NCI-H510A (cell line): ENCODE results near the gene CERS6.
A peak's percentile ranks its signal among the peaks of the same experiment; 100 is the strongest.
"Not testable (repeated sequence)": the region's sequence is repeated elsewhere in the genome, so short reads cannot be mapped to it uniquely, and the experiment has no call there.

Experiments used
- DNase-seq: peaks from one replicate; lab custom pipeline; 2025; lab: John Stamatoyannopoulos, UW

CERS6 gene

DNA sequence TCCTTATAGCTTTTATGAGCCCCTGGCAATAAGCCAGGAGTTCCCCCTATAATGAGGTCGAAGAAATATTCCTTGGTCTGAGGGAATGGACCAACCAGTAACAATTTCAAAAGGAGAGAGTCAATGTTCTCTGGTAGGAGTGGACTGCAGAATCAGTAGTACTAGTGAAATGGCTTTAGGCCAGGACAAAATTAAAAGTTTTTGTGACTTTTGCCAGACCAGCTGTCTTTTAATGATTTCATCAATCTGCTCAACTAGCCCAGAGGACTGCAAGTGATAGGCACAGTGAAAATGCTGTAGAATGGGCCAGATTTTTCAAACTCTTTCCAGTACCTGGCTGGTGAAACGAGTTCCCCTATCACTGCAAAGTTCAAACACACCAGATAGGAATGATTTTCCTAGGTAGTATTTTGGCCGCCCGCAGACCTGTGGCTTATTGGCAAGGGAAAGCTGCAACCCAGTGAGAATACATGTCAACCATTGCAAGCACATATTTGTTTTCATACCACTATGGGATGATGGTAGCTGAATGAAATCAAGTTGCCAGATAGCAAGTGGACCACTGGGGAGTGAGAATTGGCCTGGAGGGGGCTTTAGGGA lies 45.5 kb downstream of the CERS6 start:
- DNase-seq, result no peak

DNA sequence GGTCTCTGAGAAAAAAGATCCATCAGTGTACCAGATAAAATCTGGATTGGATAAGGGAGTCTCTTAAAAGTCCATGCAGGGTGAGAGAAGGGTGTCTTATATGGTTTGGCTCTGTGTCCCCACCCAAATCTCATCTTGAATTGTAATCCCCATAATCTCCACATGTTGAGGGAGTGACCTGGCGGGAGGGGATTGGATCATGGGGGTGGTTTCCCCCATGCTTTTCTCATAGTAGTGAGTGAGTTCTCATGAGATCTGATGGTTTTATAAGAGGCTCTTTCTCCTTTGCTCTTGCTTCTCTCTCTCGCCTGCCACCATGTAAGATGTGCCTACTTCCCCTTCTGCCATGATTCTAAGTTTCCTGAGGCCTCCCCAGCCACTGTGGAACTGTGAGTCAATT lies 46.8 kb downstream of the CERS6 start:
- not testable (repeated sequence) for DNase-seq

- DNase-seq, result no peak
Observed at GRCh38 chr2:168503901-168504300, 47.8 kb downstream of the CERS6 start.

DNA sequence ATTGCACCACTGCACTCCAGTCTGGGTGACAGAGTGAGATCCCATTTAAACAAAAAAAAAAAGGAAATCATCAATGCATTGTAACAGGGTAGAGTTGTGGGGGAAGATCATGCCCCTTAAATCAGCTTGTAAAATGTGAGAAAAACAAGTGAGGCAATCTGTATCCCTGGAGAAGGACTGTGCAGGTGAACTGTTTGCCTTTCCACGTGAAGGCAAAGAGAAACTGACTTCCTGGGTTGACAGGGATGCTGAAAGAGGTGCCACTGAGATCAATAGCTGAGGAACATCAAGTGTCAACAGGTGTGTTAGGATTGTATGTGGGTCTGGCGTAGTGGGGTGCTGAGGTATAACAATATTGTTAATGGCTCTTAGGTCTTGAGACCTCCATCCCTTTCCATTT lies 48.3 kb downstream of the CERS6 start:
- no peak for DNase-seq

GRCh38 chr2:168510125-168510756 lies 54.2 kb downstream of the CERS6 start:
- DNase-seq, result no peak

GRCh38 chr2:168514692-168515091 lies 58.6 kb downstream of the CERS6 start:
- DNase-seq, result no peak

DNA sequence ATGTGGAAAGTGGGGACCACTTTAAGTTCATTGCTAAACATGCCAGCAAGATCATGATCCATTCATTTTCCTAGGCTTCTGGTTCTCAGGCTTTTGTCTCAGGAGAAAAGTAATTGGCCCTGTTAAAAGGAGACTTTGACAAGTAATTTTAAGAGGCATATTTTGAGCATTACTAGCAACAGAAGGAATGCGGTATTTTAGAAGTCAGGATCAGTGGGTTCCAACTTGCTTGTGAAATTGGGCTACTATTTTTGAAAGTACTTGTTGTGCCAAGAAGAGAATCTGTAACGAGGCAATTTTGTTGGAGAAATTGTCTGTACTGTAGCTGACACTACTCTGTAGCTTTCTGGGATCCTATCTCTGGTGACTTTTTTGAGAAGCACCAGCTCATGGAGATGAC lies 59.4 kb downstream of the CERS6 start:
- DNase-seq, result no peak

GRCh38 chr2:168517816-168518215 lies 61.7 kb downstream of the CERS6 start:
- DNase-seq, result no peak

GRCh38 chr2:168518555-168519066 lies 62.5 kb downstream of the CERS6 start:
- DNase-seq, result peak; percentile 16

GRCh38 chr2:168519534-168520308 lies 63.6 kb downstream of the CERS6 start:
- DNase-seq, result no peak

GRCh38 chr2:168521053-168521741 lies 65.1 kb downstream of the CERS6 start:
- DNase-seq, result peak; percentile 0

- no peak for DNase-seq
Observed at GRCh38 chr2:168522446-168522845, 66.4 kb downstream of the CERS6 start.

DNA sequence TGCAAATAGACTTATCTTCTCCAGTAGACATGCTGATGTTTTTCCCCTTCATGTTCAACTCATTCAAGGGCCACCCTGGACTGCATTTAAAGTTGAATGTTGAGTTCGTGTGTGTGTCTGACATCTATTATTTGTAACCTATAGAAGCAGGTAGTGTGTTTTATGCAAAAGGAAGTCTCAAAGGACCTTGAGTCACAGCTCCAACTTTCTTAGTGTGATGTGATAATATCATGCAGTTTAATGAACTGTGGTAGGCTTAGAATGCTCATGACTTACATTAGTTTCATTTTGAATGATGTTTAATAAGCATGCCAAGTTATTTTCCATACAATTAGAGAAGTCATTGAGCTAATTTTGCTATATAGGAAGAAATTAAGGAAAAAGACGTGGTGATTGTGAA lies 67.9 kb downstream of the CERS6 start:
- no peak for DNase-seq

- no peak for DNase-seq
Observed at GRCh38 chr2:168525020-168525419, 68.9 kb downstream of the CERS6 start.

DNA sequence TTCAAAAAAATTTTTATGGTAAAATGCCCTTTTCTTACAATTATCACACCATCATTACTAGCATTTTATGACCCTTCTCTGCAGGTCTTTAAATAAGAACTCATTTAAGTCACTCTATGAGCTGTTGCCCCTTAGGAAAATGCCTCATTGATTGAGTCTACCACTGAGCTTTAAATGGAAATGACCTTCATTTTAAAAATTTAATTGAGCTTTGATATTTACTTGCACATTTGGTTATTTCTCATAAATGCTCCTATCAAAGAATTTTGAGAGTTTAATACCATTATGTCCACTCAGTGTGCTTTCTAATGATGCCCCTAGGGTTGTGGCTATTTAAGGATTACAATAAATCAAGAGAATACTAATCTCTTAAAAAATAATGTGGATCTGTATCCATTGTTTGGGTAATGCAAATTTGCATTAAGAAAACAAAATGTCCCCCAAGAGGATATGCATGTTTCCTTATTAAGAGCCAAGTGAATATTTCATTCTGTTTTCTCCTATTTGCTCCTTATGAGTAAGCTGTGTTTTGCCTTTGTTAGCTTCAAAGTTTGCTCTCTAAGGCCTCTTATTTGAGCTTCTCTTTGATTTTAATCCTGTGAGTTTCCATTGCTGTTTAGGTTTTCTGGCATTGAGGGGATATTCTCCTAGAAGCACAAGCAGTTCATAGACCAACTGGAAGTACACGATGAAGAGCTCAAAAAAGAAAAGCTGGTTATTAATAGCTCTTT lies 69.8 kb downstream of the CERS6 start:
- no peak for DNase-seq

GRCh38 chr2:168526641-168527040 lies 70.6 kb downstream of the CERS6 start:
- DNase-seq, result no peak

DNA sequence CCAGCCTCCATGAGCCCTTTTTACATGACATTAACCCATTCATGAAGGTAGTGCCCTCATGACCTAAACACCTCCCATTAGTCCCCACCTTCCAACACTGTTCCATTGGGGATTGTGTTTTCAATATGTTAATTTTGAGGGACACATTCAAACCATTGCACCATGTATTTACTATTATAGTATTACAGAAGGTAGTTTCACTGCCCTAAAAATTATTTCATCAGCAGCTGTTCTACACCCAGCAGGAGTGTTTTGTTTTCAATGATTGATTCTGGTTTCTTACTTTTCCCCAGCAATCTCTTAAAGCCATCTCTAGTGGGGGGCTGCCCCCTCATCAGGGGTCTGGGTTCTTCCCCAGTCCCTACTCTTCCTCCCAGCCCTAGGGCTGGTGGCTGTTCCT lies 71.9 kb downstream of the CERS6 start:
- DNase-seq, result no peak

GRCh38 chr2:168528469-168528868 lies 72.4 kb downstream of the CERS6 start:
- DNase-seq, result no peak

DNA sequence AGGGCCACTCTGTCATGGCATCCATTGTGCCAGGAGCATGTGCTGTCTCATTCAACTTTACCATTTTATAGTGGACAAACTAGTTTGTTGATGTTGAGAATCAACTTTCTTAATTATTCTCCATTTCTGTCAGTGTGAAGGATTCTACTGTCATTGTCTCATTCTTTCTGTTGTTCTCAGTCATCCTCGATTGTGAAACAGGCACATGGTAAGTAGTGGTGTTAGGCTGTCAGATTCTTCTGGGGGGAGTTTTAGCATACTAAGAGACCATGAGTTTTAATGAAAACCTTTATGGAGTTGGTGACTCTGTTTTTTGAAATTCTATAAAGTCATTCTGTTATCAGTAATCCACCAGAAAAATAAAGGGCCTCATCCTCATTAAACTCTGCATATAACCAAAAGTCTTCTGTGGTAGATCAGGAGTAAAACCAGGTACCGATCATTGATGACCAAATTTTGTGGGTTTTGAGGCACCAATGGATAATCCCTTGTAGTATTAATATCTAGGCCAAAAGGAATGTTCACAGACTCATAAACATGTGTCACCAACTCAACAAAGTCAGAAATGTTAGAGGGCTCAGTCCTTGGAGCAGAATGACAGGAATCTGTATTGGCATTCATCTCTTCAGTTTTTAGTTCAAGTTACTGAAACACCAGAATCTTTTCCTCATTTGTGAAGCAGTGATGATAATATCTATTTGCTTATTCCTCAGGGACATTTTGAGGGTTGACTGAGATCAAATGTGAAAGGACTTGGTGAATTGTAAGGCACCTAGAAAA lies 73.2 kb downstream of the CERS6 start:
- DNase-seq, result no peak

DNA sequence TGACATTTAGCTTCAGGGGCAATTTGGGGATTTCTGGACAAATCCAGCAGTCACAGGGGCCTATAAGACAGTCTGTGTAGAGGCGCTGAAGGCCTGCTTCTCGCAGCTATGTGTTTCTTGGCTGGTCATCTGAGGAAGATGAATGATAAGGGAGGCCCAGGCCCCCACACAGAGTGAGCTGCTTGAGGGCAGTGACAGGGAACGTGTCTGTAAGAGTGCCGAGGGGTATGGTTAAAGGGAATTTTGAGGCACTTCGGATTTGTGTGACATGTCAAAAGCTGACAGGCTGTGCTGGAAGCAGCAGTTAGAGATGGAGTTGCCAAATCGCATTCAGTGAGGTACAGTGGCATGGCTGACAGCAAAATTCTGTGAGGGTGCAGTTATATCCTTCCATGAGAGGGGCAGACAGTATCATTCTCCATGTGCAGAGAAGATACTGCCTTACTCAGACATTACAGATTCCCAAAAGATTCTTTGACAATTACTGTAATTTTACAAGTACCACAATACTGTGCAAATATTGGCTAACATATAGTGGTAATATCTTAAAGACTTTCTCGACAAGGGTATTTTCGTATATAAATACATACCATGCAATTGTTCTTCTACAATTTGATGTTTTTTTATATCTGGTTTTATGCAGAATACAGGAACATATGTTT lies 74.0 kb downstream of the CERS6 start:
- DNase-seq, result no peak
